Measurements from ENCODE around the gene MYBPC2.

DNA sequence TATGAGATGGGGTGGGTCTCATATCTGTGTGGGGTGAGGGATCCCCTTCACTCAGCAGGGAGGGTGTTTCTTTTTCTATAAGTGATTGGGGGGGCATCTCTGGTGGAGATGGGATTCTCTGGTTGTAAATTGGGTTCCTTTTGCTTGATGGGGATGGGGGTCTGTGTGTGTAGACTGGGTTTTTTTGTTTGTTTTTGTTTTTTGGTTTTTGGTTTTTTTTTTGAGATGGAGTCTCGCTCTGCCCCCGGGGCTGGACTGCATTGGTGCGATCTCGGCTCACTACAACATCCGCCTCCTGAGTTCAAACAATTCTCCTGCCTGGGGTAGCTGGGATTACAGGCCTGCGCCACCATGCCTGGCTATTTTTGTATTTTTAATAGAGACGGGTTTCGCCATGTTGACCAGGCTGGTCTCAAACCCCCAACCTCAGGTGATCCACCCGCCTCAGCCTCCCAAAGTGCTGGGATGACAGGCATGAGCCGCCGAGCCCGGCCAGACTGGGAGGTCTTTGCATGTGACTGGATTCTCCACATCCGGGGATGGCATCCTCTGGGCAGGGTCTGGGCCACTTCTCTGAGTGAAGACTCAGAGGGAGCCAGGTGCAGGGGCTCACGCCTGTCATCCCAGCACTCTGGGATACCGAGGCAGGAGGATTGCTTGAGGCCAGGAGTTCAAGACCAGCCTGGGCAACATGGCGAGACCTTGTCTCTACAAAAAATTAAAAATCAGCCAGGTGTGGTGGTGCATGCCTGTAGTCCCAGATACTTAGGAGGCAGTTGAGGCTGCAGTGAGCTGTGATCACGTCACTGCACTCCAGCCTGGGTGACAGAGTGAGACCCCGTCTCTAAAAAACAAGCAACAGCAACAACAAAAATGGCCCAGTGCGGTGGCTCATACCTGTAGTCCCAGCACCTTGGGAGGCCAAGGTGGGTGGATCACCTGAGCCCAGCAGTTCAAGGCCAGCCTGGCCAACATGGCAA lies 799 bp downstream of the MYBPC2 start:
- TF ChIP-seq FOXP2 (optimal IDR thresholded peaks at IDR 0.05; ENCODE audit: control extremely low read depth, extremely low read length, insufficient read depth) (no peak), EZH2 (IDR thresholded peaks at IDR 0.05) (no peak)

Measured in SK-N-MC (cell line).